Brain pericyte (primary cell): ENCODE measurements around the gene CLEC18C.
"Not testable (repeated sequence)": the region's sequence is repeated elsewhere in the genome, so short reads cannot be mapped to it uniquely, and the experiment has no call there.

Experiments
- DNase-seq: peaks from one replicate; pipeline ENCODE4 v3.0.0-alpha.2; 2012; ENCODE audit warnings: low read depth, low spot score

CLEC18C gene

GRCh38 chr16:70173212-70173837, at the start of gene CLEC18C:
CLEC18C (plus strand) TSS chr16:70173787; CDS start chr16:70174279, 492 bp downstream.
- DNase-seq, result not testable (repeated sequence)

DNA sequence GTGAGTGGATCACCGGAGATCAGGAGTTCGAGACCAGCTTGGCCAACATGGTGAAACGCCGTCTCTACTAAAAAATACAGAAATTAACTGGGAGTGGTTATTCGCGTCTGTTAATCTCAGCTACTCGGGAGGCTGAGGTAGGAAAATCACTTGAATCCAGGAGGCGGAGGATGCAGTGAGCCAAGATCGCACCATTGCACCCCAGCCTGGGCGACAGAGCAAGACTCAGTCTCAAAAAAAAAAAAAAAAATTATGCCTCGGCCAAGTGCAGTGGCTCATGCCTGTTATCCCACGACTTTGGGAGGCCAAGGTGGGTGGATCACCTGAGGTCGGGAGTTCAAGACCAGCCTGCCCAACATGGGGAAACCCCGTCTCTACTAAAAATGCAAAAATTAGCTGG, 49.8 kb upstream of the CLEC18C start:
- DNase-seq, result not testable (repeated sequence)

DNA sequence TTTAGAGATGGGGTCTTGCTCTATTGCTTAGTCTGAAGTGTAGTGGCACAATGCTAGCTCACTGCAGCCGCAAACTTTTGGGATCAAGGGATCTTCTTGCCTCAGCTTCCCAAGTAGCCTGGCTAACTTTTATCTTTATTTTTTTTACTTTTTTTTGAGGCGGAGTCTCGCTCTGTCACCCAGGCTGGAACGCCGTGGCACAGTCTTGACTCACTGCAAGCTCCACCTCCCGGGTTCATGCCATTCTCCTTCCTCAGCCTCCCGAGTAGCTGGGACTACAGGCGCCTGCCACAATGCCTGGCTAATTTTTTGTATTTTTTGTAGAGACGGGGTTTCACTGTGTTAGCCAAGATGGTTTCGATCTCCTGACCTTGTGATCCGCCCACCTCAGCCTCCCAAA, 47.4 kb upstream of the CLEC18C start:
- not testable (repeated sequence) for DNase-seq

- not testable (repeated sequence) for DNase-seq
Observed at GRCh38 chr16:70127706-70128105, 45.9 kb upstream of the CLEC18C start.

- not testable (repeated sequence) for DNase-seq
Observed at GRCh38 chr16:70128844-70129243, 44.7 kb upstream of the CLEC18C start.

- not testable (repeated sequence) for DNase-seq
Observed at GRCh38 chr16:70135796-70136195, 37.8 kb upstream of the CLEC18C start.

GRCh38 chr16:70136595-70136994, 37.0 kb upstream of the CLEC18C start:
- DNase-seq, result not testable (repeated sequence)

- not testable (repeated sequence) for DNase-seq
Observed at GRCh38 chr16:70142739-70143138, 30.8 kb upstream of the CLEC18C start.

DNA sequence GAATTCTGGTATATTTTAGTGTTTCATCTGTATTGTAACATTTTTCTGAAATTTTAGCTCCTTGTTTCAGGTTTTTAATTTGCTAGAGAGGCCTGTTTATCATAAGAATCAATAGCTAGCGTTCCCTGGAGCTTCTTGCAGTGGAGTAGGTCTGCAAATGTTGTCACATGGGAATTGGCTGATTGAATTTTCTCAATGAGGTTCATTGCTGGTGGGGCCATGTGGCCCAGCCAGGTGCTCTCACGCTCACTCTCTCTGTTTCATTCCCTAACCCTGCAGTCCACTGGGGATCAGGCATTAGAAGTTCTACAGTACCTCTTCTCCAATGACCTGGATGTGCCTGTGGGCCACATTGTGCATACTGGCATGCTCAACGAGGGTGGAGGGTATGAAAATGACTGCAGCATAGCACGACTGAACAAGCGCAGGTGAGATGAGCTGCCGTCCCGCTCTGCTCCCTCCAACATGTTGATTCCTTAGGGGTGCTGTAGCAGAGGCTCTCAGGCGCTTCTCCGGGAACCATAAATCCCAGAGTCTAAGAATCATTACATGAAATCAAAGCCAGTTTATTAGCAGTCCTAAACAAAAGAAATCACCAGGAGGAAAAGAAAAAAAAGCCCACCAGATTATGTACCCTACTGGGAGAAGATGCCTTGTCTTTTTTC, 30.2 kb upstream of the CLEC18C start:
- not testable (repeated sequence) for DNase-seq

DNA sequence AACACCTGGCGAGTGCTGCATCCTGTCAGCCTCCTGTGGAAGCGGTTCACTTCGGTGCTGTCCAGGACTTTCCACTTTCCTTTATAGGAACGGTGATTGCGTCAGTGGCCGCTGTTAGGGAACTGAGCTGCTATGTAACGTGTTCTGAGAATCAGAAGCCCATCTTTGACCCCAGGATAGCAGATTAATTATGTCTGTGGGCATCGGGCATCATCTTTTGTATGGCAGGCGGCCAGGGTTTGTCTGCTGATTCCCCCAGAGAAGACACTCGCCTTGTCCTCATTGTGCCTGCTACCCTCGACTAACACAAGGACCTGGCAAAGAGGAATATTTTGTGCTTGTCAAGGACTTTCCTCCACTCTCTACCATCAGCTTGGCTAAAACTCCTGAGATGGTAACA, 25.7 kb upstream of the CLEC18C start:
- DNase-seq, result not testable (repeated sequence)

DNA sequence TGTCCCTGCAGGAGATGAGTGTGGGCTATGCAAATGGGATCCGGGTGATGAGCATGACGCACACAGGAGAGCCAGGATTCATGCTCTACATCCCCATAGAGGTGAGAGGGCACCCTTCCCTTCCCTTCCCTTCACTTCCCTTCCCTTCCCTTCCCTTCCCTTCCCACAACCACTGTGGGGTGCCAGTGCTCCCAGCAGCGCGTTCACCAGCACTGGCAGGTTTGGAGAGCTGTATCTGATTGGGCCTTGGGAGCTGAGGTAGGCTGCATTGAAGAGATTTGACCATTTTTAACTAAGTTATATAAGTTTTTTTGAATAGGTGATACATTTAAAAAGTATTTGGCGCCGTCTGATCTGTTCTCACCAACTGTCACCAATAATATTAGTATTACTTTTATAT, 25.1 kb upstream of the CLEC18C start:
- not testable (repeated sequence) for DNase-seq

- not testable (repeated sequence) for DNase-seq
Observed at GRCh38 chr16:70149296-70149695, 24.3 kb upstream of the CLEC18C start.

DNA sequence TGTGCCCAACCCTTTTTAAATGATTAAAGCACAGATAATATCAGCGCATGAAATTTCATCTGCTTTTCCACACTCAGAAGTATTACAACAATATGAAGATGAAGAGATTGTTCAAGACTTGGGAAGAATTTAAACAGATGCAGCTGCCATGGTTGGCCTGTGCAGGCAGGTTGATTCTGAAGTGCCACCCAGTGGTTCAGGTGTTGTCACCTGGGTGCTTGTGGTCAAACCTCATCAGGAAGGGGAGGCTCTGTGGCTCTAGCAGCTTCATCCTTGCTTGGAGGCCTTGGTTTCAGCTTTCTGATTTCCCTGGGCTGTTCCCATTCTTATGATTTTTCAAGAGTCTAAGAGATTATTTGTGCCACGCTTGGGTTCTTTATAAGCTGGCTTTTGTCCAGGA, 22.2 kb upstream of the CLEC18C start:
- no peak for DNase-seq

DNA sequence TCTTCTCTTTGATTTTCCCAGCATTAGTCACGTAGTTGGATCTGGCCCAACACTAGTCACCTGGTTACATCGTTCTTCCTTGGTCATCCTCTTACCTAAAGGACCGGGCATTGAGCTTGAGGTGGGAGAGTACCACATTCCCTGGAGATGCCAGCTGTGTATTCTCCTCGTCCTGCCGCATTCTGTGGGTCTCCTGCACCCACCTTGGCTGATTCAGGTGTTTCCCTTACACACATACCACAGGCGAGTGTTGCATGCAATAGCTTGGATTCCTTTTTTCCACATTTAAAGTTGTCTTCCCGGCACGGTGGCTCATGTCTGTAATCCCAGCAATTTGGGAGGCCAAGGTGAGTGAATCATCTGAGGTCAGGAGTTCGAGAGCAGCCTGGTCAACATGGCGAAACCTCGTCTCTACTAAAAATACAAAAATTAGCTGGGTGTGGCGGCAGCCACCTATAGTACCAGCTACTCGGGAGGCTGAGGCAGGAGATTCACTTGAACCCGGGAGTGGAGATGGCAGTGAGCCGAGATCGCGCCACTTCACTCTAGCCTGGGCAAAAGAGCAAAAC, 21.6 kb upstream of the CLEC18C start:
- DNase-seq, result no peak

- DNase-seq, result no peak
Observed at GRCh38 chr16:70152578-70153302, 20.8 kb upstream of the CLEC18C start.

DNA sequence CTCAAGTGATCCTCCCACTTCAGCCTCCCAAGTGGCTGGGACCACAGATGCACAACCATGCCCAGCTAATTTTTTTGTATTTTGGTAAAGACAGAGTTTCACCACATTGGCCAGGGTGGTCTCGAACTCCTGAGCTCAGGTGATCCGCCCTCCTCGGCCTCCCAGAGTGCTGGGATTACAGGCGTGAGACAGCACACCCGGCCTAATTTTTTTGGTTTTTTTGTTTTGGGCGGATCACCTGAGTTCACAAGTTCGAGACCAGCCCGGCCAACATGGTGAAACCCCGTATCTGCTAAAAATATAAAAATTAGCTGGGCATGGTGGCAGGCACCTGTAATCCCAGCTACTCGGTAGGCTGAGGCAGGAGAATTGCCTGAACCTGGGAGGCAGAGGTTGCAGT, 18.9 kb upstream of the CLEC18C start:
- DNase-seq, result not testable (repeated sequence)

- no peak for DNase-seq
Observed at GRCh38 chr16:70156207-70156978, 17.2 kb upstream of the CLEC18C start.

GRCh38 chr16:70157105-70157476, 16.5 kb upstream of the CLEC18C start:
- no peak for DNase-seq

GRCh38 chr16:70157477-70158260, 15.9 kb upstream of the CLEC18C start:
- DNase-seq, result no peak

DNA sequence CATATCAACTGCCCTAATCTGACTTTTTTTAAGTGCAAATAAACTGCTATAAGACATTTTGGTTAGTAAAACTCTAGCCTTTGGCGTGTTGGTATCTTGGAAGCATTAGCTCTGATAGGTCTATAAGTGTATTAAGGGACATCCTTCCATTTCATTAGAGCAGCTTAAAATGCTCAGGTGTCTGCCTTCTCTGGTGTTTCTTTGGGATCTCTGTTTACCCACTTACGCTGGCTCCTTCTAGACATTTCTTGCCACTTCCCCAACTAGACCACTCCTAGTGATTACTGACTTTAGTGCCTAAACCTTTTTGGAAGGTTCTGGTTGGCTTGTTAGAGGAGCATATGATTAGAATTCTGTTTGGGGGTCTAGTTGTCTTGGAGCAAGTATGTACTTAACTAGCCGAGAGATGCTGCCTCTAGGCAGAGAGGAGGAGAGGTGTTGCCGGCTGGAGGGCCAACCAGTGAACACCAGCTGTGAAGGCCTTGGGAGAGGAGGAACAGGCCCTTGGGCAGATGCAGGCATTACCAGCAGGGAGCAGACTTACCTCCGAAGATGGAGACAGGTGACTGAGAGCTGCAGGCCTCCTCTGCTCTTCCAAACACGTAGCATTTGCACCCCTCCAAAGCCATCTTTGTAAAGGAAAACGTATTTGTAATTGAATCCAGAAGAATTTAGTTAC, 15.2 kb upstream of the CLEC18C start:
- no peak for DNase-seq
